NCI-H345 treated with DMSO at 0.1 percent for 48 hours (cell line): ENCODE data around the gene NDUFAF8.
A peak's percentile ranks its signal among the peaks of the same experiment; 100 is the strongest.

Experiments used
- DNase-seq: peaks from one replicate; lab custom pipeline; 2025; ENCODE audit not compliant: unreplicated experiment; lab: John Stamatoyannopoulos, UW

NDUFAF8 gene

DNA sequence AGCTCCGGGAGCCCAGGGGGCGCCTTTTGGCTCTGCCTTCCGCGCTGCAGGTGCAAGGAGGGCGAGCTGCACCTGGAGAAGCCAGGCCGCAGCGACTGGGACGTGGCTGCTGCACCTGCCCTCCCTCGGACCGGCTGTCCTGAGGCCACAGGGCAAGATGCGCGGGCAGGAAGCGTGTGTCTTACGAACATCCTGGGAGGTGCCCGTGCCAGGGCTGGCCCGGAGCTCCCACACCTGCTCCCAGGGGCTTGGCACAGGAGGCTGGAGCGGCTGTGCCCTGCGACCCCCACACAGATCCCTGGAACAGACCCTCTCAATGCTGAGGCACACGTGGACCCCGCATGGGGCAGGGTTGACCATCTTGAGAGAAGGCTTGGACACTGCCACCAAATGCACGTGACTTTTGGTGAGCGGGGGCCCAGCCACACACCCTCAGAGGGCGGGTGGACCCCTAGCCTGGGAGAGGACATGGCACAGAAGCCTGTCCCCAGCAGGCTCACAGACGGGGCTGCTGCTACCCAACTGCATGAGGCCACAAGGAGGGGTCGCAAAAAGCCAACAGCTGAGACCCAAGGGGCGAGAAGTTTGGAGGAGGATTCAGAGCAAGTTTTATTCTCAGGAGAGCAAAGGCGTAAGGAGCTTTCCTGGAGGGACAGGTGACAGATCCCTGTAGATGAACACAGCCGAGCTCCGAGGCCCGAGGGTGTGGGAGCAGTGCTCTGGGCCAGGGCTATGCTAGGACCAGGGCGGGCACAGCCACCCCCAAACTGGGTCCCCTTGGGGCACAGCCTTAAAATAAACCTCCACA is 11.4 kb downstream of the NDUFAF8 start:
- peak; percentile 39 for DNase-seq

DNA sequence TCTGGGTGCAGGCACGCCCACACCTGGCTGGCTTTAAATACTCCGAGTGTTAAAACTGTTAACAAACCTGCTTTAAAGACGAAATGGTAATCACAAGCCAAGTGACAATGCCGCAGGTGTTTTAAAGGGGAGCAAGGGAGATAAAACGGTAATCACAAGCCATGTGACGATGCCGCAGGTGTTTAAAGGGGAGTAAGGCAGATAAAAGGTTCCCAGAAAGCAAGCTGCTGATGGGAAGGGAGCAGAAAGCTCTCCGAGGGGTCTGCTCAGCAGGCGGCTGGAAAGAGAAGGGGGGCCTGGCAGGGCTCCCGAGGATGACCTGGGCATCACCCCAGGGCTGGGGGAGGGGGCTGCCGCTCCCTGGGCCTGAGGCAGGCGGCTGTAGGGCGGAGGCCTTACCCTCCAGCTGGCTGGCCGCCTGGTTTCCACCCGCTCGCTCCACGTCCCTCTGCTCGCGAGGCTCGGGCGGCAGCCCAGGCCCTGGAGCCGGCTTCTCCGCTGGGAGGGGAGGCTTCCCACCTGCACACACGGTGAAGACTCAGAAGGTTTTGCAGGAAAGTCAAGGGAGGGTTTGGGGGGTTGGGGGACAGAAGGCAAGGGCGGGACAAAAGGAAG is 12.1 kb downstream of the NDUFAF8 start:
- DNase-seq = peak; percentile 97

DNA sequence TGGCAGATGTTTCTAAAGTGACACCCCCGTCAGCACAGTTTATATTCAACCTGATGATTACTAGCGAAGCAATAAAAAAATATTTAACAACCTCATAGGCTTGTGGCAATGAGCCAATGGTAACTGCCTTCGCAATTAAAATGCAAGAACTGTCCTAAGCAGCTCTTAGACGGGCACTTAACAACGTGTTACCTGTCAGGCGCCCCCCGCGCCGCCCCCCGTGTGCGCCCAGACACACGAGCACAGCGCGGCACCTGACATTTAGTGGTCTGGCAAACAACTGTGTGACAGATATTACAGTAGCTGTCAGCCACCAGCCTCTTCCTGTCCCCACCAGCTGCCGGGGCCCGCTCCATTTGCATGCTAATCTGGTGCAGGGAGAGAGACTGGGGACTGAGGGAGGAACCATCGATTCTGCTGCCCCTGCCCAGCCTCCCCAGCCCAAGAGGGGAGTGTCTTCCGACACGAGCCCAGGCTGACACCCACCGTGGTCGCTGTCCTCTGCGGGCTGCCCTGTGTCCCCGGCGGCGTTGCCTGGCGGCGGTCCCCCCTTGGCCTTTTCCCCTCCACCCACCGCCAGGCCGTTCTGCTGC is 12.7 kb downstream of the NDUFAF8 start:
- peak; percentile 97 for DNase-seq

DNA sequence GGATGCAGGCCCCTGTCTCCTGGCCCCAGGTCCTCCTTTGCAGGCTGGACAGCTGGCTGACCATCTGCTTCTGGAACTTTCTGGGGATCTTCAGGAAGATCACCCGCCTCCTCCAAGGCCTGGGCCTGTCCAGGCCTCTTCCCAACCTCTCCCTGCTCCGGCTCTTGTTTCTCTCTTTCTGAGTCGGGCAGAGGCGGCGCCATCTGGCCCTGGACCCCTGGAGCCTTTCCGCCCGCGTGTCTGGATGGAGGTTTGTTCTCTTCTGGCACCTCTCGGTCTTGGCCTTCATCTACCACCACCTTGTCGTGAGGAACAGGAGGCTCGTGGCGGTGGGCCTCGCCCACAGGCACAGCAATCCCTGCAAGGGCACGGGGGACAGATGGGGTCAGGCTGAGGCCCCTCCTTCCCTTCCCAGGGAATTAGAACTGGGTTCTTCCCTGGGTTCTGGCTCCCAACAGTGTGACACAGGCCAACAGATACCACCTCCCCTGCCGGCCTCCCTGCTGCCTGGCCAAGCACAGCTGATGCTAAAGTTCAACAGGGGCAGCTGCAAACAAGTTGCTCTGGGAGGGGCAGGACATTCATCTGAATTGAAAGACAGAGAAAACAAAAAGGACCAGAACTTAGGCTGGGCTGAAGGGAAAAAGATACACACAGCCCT is 13.3 kb downstream of the NDUFAF8 start:
- DNase-seq = peak; percentile 10

DNA sequence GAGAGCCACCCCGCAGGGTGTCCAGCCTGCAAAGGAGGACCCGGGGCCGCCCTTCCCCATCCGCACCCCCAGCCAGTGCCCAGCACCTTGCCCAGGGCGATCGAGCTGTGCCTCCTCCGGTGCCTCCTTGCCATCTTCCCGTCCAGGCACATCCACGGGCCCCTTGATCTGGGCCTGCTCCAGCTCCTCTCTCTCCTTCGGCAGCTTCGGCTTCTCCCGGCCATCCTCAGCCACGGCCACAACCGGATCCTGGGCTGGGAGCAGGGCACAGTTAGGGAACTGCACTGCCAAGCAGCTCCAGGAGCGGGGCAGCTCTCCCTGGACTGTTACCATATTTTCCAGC is 13.8 kb downstream of the NDUFAF8 start:
- DNase-seq = no peak

DNA sequence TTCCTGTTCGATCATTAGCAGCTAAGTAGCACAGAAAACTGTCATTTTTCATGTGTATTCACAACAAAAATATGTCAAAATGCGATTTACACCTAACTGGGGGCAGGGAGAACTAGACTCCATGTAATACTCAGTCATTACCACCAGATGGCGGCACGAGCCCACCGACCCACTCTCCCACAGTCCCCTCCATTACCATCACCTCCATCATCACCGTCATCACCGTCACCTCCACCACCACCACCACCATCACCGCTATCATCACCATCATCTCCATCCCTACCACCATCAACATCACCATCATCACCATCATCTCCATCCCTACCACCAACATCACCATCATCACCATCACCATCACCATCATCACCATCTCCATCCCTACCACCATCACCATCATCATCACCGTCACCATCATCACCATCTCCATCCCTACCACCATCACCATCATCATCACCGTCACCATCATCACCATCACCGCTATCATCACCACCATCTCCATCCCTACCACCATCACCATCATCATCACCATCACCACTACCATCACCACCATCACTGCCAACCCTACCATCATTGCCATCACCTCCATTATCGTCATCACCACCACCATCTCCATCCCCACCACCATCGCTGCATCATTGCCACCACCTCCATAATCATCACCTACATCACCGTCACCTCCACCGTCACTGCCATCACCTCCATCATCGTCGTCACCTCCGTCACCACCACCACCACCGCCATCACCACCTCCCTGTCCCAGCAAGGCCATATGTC is 14.4 kb downstream of the NDUFAF8 start:
- peak; percentile 43 for DNase-seq

DNA sequence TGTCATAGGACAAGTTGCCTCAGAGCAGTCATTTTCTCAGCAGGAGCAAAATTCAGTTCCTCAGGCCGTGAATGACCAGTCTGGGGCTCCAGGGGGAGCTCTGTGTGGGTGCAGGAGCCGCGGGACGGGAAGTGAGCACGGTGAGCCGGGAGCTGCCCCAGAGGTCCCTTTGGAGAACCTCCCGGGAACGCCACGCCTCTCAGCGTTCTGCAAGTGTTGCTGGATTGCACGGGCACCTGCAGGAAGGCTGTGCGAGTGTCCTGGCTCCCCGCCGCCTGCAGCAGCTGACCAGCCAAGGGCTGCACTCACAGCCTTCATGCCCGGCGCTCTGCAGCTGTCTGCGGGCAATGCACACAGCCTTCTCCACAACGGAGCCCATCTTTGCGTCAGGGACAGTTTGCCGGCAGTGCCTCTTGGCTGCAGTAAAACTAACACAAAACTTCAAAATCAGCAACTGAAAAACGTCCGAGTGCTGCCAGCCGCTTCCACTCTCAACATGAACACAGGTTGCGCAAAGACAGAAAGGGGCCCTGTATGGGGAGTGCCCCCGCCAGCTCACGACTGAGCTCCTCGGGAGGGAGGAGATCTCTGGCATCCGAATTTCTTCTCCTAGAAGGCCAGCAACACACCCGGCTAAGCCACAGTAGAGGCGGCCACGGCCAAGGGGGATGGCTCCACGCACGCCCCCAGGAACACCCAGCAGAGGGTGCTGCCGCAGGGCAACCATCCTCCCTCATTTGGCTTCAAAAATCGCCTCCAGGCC is 16.0 kb downstream of the NDUFAF8 start:
- no peak for DNase-seq

DNA sequence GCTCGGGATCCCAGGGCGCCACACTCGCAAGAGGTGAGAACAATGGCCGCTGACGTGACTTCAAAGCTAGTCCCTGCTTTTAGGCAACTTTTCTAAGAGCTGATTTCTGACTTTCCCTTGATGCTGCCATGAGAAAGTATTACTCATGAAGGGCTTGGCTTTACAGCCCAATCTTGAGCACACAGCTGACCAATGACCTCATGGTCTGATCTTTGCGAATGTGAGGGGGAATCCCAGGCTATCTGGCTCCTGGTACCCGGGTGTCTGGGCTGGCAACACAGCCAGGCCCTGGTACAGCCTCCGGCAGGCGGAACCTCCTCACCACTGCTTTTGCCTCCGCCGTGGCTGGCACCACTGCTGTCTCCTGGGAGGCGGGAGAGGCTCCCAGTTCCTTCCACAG is 17.5 kb downstream of the NDUFAF8 start:
- no peak for DNase-seq

DNA sequence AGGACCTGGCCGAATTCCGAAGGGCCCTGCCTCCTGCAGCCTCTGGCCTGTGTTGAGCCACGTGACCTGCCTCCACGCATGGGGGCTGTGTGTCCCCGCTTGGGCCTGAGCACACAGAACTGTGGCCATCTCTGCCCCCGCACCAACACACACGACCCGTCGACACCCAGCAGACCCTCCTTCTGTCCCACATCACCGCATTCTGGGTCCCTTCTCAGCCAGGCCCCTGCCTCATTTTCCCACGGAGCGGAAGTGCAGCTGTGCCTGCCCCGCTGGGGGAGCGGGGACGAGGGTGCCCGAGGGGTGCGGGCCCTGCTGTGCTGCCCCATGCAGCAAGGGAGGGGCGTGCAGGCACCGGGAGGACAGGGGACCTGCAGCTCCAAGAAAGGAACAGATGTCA is 18.4 kb downstream of the NDUFAF8 start:
- DNase-seq = no peak

DNA sequence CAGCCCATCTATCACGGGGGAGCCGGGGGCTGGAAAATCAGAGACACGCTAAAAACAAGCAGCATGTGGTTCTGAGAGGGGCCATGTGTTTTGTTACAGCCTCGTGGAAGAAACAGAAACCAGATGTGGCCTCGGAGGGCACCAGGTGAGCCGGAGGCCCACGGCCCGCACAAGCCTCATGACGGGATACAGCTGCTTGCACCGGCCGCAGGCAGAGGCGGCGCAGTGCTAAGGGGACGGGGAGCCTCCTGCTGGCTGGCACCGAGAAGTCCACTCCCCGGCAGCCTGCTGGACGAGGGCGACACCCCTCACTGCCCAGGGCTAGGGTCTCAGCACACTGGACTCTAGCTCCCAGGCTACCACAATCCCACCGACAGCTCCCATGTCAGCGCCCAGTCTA is 19.2 kb downstream of the NDUFAF8 start:
- no peak for DNase-seq

DNA sequence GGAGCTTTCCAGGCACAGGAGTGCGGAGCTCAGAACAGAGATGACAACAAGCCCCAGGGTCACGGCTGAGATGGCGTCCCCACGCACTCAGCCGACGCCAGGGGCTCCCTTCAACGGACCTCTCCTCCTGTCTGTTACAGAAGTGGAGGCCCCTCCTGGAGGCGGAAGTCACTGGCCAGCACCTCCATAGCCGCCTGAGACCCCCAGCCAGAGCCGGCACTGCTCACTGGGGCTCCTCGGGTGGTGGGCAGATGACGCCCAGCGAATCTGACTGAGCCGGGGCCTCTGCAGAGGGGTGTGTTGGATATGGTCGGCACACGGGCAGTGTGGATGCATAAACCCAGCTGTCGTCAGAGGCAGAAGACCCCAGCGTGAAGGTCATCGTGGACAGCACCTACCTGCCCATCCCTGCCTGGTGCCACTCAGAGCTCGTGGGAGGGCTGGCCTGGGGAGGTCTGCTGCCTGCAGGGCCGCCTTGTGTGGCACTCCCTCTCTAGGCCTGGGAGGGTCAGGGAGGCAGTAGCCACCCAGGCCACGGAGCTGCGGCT is 20.0 kb downstream of the NDUFAF8 start:
- DNase-seq = no peak

DNA sequence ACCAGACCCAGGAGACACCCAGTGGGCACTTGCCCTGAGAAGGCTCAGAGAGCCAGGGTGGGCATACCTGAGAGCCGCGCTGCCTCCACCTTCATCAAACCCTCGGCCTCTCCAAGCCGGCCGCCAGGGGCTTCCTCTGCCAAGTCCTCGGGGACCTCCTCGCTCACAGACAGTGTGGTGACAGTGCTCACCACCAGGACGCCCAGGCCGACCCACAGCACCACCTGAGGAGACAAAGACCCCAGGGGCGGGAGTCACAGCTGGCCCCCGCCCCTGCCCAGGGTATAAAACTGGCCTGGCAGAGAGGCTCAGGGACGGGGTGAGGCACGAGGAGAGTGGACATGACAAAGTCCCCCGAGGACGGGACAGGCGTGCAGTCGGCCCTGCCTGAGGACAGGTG is 21.1 kb downstream of the NDUFAF8 start:
- DNase-seq = no peak

DNA sequence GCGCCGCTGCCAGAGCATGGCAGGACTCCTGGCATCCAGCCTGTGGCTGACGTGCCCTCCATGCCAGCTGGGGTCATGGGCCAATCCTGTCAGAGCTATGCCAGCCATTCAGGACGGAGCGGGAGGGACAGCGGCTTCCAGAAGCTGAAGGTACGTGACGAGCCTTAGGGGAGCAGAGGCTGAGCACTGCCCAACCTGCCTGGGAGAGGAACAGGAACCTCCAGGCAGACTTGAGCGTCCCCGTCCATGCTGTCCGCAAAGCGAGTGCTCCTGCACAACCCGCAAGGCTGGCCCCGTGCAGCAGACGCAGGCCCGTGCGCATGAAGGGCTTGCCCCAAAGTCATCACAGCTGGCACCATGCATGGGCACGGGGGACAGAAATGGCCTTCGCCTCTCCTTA is 21.5 kb downstream of the NDUFAF8 start:
- no peak for DNase-seq

DNA sequence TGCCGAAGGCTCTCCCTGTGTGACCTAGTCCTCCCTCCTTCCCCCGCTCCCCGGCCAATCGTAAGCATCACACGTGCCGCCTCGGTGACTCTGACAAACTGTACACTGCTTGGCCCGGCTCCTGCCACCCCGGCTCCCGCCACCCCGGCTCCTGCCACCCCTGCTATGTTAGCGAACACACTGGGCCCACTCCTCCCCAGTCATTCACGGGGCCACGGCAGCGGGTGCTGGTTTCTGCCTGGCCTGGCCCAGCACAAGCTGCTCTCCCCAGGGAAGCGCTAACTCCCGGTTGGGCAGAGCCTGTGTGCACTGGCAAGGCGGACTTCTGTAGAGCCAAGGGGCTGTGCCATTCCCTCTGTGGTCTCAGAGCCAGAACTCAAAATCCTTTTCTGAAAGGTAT is 22.0 kb downstream of the NDUFAF8 start:
- no peak for DNase-seq

DNA sequence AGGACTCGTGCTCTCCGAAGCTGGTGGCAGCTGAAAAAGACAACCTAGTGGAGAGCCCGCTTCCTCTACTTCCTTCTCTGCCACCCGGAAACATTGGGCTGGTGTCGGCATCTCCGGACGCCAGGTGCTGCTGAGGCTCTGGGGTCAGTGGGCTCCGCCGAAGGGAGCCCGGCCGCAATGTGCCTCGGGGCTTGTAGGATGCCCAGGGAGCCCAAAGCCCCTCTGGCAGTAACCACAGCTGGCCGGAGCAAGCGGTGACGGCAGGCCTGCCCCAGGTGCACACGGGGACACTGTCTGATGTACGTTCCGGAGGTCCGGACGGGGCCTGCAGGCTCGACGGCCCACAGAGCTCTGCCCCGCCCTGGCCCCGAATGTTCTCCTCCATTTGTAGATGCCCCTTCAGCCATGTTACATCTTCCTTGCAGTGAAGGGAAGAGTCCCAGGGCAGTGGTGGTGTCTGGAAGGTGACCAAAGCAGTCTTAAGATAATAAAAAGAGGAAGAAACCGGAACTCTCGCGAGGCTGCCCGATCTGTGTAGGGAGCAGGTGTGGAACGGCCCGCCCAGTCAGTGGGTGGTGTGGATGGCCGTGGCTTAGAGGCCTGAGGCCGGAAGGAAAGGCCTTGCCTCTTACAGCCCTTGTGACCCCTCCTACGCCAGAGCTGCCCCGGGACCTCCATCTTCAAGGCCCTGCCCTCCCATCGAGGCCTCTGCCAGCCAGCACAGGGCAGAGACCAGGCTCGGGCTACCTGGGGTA is 22.6 kb downstream of the NDUFAF8 start:
- no peak for DNase-seq

DNA sequence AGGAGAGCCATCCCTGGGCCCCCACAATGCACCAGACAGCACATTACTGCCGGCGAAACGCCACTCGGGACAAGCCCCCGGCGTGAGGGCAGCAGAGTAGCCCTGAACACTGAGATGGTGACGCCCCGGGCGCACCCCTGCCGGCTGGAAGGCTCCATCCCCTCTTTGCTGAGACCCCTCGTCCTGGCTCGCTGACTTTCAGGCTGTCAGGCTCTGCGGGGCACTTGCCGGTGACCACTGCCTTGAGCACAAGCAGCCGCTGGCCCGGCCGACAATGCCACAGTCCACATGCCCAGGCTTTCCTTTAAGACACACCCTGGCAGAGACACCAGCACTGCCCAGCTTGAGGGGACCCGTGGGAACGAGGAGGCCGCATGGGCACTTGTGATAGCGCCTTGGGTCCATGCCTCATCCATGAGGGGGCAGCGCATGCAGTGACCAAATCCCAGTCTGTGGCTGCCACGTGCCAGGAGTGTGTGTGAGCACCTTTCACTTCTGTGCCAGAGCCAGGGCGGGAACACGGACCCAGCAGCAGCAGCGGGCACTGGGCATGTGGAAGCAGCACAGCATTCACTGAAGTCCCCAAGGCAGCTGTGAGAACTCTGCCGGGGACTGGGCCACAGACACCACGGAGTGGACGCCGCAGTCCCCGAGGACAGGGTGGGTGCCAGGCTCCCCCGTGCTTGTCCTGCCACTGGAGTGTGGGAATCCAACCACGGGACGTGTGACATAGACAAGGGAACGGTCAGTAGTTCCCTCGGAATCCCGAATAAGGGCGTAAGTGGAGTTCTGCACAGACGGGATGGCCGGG is 24.5 kb downstream of the NDUFAF8 start:
- no peak for DNase-seq

DNA sequence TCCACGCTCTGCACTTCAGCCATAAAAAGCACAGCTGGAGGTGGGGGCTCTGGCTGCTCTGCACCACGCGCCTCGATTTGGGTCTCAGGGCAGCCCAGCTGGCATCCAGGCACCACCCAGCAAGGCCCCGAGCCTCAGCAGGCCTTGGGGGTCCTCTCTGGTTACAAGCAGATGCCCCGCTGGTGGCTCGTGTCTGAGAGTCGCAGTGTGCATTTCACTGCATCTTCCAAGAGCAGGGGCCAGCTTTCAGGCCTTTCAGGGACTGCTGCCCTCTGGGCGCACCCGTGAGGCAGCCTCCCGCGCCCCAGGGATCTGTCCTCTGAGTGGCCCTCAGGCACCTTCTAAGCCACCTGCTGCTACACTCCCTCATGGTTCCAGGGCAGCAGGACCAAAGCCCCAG is 25.5 kb downstream of the NDUFAF8 start:
- no peak for DNase-seq

DNA sequence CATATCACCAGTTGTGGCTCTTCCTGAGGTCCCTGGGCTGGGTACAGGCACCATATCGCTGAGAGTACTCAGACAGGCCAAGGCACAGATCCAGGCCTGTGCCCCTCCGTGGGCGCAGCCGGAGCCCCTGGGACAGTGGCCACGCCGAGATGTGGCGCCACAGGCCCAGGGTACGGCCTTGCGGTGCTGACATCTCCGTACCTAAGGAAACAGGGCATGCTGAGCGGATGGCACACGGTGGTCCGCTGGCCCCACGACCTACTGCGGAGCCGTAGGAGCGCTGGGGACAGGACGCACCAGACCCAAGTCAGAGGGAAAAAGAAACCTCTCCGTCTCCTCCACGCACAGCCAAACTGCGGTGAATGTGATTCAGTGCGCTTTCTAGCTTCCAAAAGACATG is 26.5 kb downstream of the NDUFAF8 start:
- DNase-seq = no peak
